ENCODE results near the gene MGMT. TPM values are rescaled to one million over a fixed set of nuclear protein-coding genes. Genes with fewer than 3 reads are reported as not detected.

Gene MGMT
- total and polyA plus RNA-seq, 2 experiments from 2014 or later, result 19.3 to 21.9 TPM

GRCh38 chr10:129709101-129709500 is 242.1 kb downstream of the MGMT start:
- DNase-seq (ENCODE audit: low spot score) (no peak), ATAC-seq (no peak)
- Histone ChIP-seq H3K79me2 (replicated peaks; ENCODE audit: insufficient read depth) (no peaks in the 10 kb centered on the region), H3F3A (replicated peaks; ENCODE audit: low read depth) (no peaks in the 10 kb centered on the region), H3K27me3 (ENCODE audit: insufficient read depth) (no peaks in the 10 kb centered on the region), H3K27ac (ENCODE audit: low read depth) (no peak overlapping the region), H3K36me3 (ENCODE audit: insufficient read depth) (no peaks in the 10 kb centered on the region), H4K20me1 (replicated peaks; ENCODE audit: insufficient read depth) (no peaks in the 10 kb centered on the region), H3K4me3 (no peak overlapping the region), H3K4me2 (no peak overlapping the region), H3K4me1 (ENCODE audit: insufficient read depth) (no peaks in the 10 kb centered on the region), H2AFZ (no peak overlapping the region), H3K9me2 (ENCODE audit: insufficient read depth) (no peaks in the 10 kb centered on the region)
- Mint-ChIP-seq H3K27me3 (ENCODE audit: insufficient read depth, low read depth, poor library complexity) (no peaks in the 10 kb centered on the region), H3K4me1 (peaks cover 26% of the 10 kb centered on the region), H3K9me3 (no peaks in the 10 kb centered on the region), H3K27ac (no peak overlapping the region), H3K4me3 (no peak overlapping the region), H3K36me3 (ENCODE audit: low read depth) (peaks cover 7% of the 10 kb centered on the region; the same call in 2 of the 3 replicates)
- TF ChIP-seq ETS1 (IDR thresholded peaks at IDR 0.05) (no peak), REST (IDR thresholded peaks at IDR 0.05; ENCODE audit: unreplicated experiment) (no peak), EZH2 (IDR thresholded peaks at IDR 0.05; ENCODE audit: low read depth, unreplicated experiment) (no peak), POLR2AphosphoS5 (IDR thresholded peaks at IDR 0.05; ENCODE audit: low read depth) (no peak)

GRCh38 chr10:129709627-129710509 is 242.8 kb downstream of the MGMT start:
- no peak overlapping the region for H3K27ac Mint-ChIP-seq
- DNase-seq (ENCODE audit: low spot score), result no peak
- no peaks in the 10 kb centered on the region for H3K79me2 ChIP-seq (replicated peaks; ENCODE audit: insufficient read depth)
- no peaks in the 10 kb centered on the region for H3K27me3 ChIP-seq (ENCODE audit: insufficient read depth)
- no peak overlapping the region for H3K4me3 ChIP-seq
- no peaks in the 10 kb centered on the region for H4K20me1 ChIP-seq (replicated peaks; ENCODE audit: insufficient read depth)
- H3K27me3 Mint-ChIP-seq (ENCODE audit: insufficient read depth, low read depth, poor library complexity), result no peaks in the 10 kb centered on the region
- no peaks in the 10 kb centered on the region for H3F3A ChIP-seq (replicated peaks; ENCODE audit: low read depth)
- no peaks in the 10 kb centered on the region for H3K9me3 Mint-ChIP-seq
- no peaks in the 10 kb centered on the region for H3K4me1 ChIP-seq (ENCODE audit: insufficient read depth)
- H3K4me1 Mint-ChIP-seq, result peaks cover 26% of the 10 kb centered on the region
- H3K4me2 ChIP-seq, result no peak overlapping the region
- H3K9me2 ChIP-seq (ENCODE audit: insufficient read depth), result no peaks in the 10 kb centered on the region
- H3K27ac ChIP-seq (ENCODE audit: low read depth), result no peak overlapping the region
- H3K36me3 ChIP-seq (ENCODE audit: insufficient read depth), result no peaks in the 10 kb centered on the region
- no peak overlapping the region for H2AFZ ChIP-seq
- peaks cover 7% of the 10 kb centered on the region; the same call in 2 of the 3 replicates for H3K36me3 Mint-ChIP-seq (ENCODE audit: low read depth)
- no peak for TF ChIP-seq ZNF462 (CRISPR knock-in tag; IDR thresholded peaks at IDR 0.05)
- ATAC-seq, result no peak
- no peak overlapping the region for H3K4me3 Mint-ChIP-seq
